H9 (cell line): ENCODE results near the gene NKX1-1. TPM values are rescaled to one million over a fixed set of nuclear protein-coding genes. Genes with fewer than 3 reads are reported as not detected.
A peak's percentile ranks its signal among the peaks of the same experiment; 100 is the strongest.

Experiments used
- DNase-seq: peaks from one replicate; pipeline ENCODE4 v3.0.0-alpha.2; 2017
- H2AFZ ChIP-seq: one replicate; pipeline ENCODE4 v1.6.1; 2013; ENCODE audit warnings: mild to moderate bottlenecking, low read length, control low read depth, moderate library complexity
- H2AK5ac ChIP-seq: 2 replicates; pipeline ENCODE4 v1.6.1; 2013; ENCODE audit warnings: low read length, control low read depth, mixed read lengths; ENCODE audit not compliant: insufficient read length
- H2BK120ac ChIP-seq: one replicate; pipeline ENCODE4 v1.6.1; 2013; ENCODE audit warnings: low read depth, mild to moderate bottlenecking, low read length, control low read depth, inconsistent platforms; ENCODE audit not compliant: poor library complexity, severe bottlenecking
- H2BK12ac ChIP-seq: 2 replicates; pipeline ENCODE4 v1.6.1; 2013; ENCODE audit warnings: low read length, control low read depth, mixed read lengths, low read depth; ENCODE audit not compliant: insufficient read length
- H2BK15ac ChIP-seq: 2 replicates; pipeline ENCODE4 v1.6.1; 2013; ENCODE audit warnings: low read depth, low read length, control low read depth
- H2BK20ac ChIP-seq: one replicate; pipeline ENCODE4 v1.6.1; 2013; ENCODE audit warnings: low read depth, mild to moderate bottlenecking, low read length, control low read depth, inconsistent platforms; ENCODE audit not compliant: poor library complexity, severe bottlenecking
- H2BK5ac ChIP-seq: 2 replicates; pipeline ENCODE4 v1.6.1; 2013; ENCODE audit warnings: low read length, control low read depth, mixed read lengths; ENCODE audit not compliant: insufficient read length
- H3K14ac ChIP-seq: 2 replicates; pipeline ENCODE4 v1.6.1; 2013; ENCODE audit warnings: low read length, control low read depth; ENCODE audit not compliant: insufficient read depth
- H3K18ac ChIP-seq: 2 replicates; pipeline ENCODE4 v1.6.1; 2013; ENCODE audit warnings: low read depth, mild to moderate bottlenecking, mixed read lengths, low read length, control low read depth; ENCODE audit not compliant: insufficient read length
- H3K23ac ChIP-seq: 2 replicates; pipeline ENCODE4 v1.6.1; 2013; ENCODE audit warnings: low read length, control low read depth, mixed read lengths, low read depth; ENCODE audit not compliant: insufficient read length
- H3K23me2 ChIP-seq: 2 replicates; pipeline ENCODE4 v1.6.1; 2013; ENCODE audit warnings: low read depth, mild to moderate bottlenecking, mixed read lengths, low read length, control low read depth; ENCODE audit not compliant: insufficient read length, poor library complexity, severe bottlenecking
- H3K27ac ChIP-seq: 2 replicates; pipeline ENCODE4 v1.5.1; 2013; ENCODE audit warnings: low read length, control low read depth, mixed read lengths, low read depth; ENCODE audit not compliant: insufficient read length
- H3K27me3 ChIP-seq: 2 replicates; pipeline ENCODE4 v1.6.1; 2013; ENCODE audit warnings: low read length, control low read depth, inconsistent platforms; ENCODE audit not compliant: insufficient read depth
- H3K4ac ChIP-seq: 2 replicates; pipeline ENCODE4 v1.6.1; 2013; ENCODE audit warnings: low read depth, mild to moderate bottlenecking, control low read depth, inconsistent platforms, low read length, moderate library complexity
- H3K4me1 ChIP-seq: 2 replicates; pipeline ENCODE4 v1.6.1; 2013; ENCODE audit warnings: low read length, control low read depth, inconsistent platforms; ENCODE audit not compliant: insufficient read depth
- H3K4me2 ChIP-seq: 2 replicates; pipeline ENCODE4 v1.6.1; 2013; ENCODE audit warnings: low read length, control low read depth, mixed read lengths; ENCODE audit not compliant: insufficient read length, insufficient read depth
- H3K56ac ChIP-seq: 2 replicates; pipeline ENCODE4 v1.6.1; 2013; ENCODE audit warnings: low read depth, mild to moderate bottlenecking, mixed read lengths, low read length, control low read depth; ENCODE audit not compliant: insufficient read length
- H3K79me1 ChIP-seq: 2 replicates; pipeline ENCODE4 v1.6.1; 2013; ENCODE audit warnings: low read depth, mild to moderate bottlenecking, moderate library complexity, low read length, control low read depth, inconsistent platforms; ENCODE audit not compliant: insufficient read depth, poor library complexity, severe bottlenecking
- H3K79me2 ChIP-seq: 2 replicates; pipeline ENCODE4 v1.6.1; 2013; ENCODE audit warnings: low read length, control low read depth, inconsistent platforms; ENCODE audit not compliant: insufficient read depth
- H3K9ac ChIP-seq: 2 replicates; pipeline ENCODE4 v1.6.1; 2013; ENCODE audit warnings: low read length, control low read depth, mixed read lengths; ENCODE audit not compliant: insufficient read length; ENCODE audit errors: extremely low read depth
- H3K9me3 ChIP-seq: one replicate; pipeline ENCODE4 v1.6.1; 2013; ENCODE audit warnings: low read depth, low read length, inconsistent platforms; ENCODE audit not compliant: control insufficient read depth
- H3T11ph ChIP-seq: one replicate; pipeline ENCODE4 v1.6.1; 2013; ENCODE audit warnings: mild to moderate bottlenecking, low read length, control low read depth, inconsistent platforms
- H4K20me1 ChIP-seq: one replicate; pipeline ENCODE4 v1.6.1; 2013; ENCODE audit not compliant: control insufficient read depth, insufficient read length, insufficient read depth
- H4K5ac ChIP-seq: 2 replicates; pipeline ENCODE4 v1.6.1; 2013; ENCODE audit warnings: low read depth, mild to moderate bottlenecking, mixed read lengths, low read length, control low read depth; ENCODE audit not compliant: insufficient read length
- H4K8ac ChIP-seq: replicated peaks from 2 replicates; pipeline ENCODE4 v1.6.1; 2013; ENCODE audit warnings: low read length, control low read depth, mixed read lengths, low read depth; ENCODE audit not compliant: insufficient read length
- H4K91ac ChIP-seq: 2 replicates; pipeline ENCODE4 v1.6.1; 2013; ENCODE audit warnings: low read depth, mild to moderate bottlenecking, moderate library complexity, mixed read lengths, low read length, control low read depth; ENCODE audit not compliant: insufficient read length
- H3K27ac Mint-ChIP-seq, 3 experiments: 2 replicates in 2 of 3; 3 replicates in 1 of 3; pipeline ENCODE4 v1.8.0; 2020 to 2021; ENCODE audit warnings: mixed read lengths in 3 of 3, mild to moderate bottlenecking in 1 of 3, moderate library complexity in 1 of 3
- H3K27me3 Mint-ChIP-seq: 2 replicates; pipeline ENCODE4 v1.8.0; 2021; ENCODE audit warnings: low read depth, mild to moderate bottlenecking, moderate library complexity, mixed read lengths
- H3K36me3 Mint-ChIP-seq, 3 experiments: 2 replicates in 2 of 3; 3 replicates in 1 of 3; pipeline ENCODE4 v1.8.0; 2020 to 2021; ENCODE audit warnings: low read depth in 3 of 3, mixed read lengths in 3 of 3; ENCODE audit not compliant: insufficient read depth in 1 of 3
- H3K4me1 Mint-ChIP-seq, 2 experiments: 2 replicates each; pipeline ENCODE4 v1.8.0; 2020; ENCODE audit warnings: mixed read lengths in 2 of 2
- H3K4me3 Mint-ChIP-seq, 2 experiments: 2 replicates in 1 of 2; 3 replicates in 1 of 2; pipeline ENCODE4 v1.8.0; 2020 to 2021; ENCODE audit warnings: mild to moderate bottlenecking in 2 of 2, mixed read lengths in 2 of 2, moderate library complexity in 1 of 2
- H3K9me3 Mint-ChIP-seq, 2 experiments: 2 replicates in 1 of 2; 3 replicates in 1 of 2; pipeline ENCODE4 v1.8.0; 2020; ENCODE audit warnings: mild to moderate bottlenecking in 2 of 2, mixed read lengths in 2 of 2, moderate library complexity in 1 of 2
- WGBS: extraction: QIAGEN DNeasy Blood & Tissue Kit; methylation state at CpG from one replicate; pipeline ENCODE4 v1.1.7; 2013; ENCODE audit warnings: missing lambda C conversion rate, low lambda C conversion rate, mixed read lengths; ENCODE audit not compliant: insufficient read length; ENCODE audit errors: extremely low coverage; 5-methylcytosine and 5-hydroxymethylcytosine counted together
- total RNA-seq: library from RNA; stranded (reverse); gene quantifications from 2 replicates; pipeline ENCODE4 v1.2.1, GENCODE V29; 2021
- TF ChIP-seq, protein P1 (sequence below): fragments of 200-600 bp; sonication (generic); conservative IDR thresholded peaks from 3 replicates; pipeline ENCODE4 v1.8.0; 2021; ENCODE audit warnings: antibody characterized with exemption, mild to moderate bottlenecking

The NKX1-1 gene
- total RNA-seq, 1 experiment from 2014 or later: not detected

GRCh38 chr4:1369479-1370079 lies 36.7 kb downstream of the NKX1-1 start:
- H3K9me3 ChIP-seq: no peaks in the 10 kb centered on the region
- no peaks in the 10 kb centered on the region for H4K20me1 ChIP-seq
- no peaks in the 10 kb centered on the region for H3K79me2 ChIP-seq
- H3K27me3 ChIP-seq: no peaks in the 10 kb centered on the region
- no peak overlapping the region for H2AFZ ChIP-seq
- peaks cover 4 to 5% of the 10 kb centered on the region in 2 experiments; a peak in 1 of 4 replicates for H3K4me1 Mint-ChIP-seq
- no peak overlapping the region for H3K14ac ChIP-seq
- no peak overlapping the region for H3K56ac ChIP-seq
- TF ChIP-seq, protein P1, sequence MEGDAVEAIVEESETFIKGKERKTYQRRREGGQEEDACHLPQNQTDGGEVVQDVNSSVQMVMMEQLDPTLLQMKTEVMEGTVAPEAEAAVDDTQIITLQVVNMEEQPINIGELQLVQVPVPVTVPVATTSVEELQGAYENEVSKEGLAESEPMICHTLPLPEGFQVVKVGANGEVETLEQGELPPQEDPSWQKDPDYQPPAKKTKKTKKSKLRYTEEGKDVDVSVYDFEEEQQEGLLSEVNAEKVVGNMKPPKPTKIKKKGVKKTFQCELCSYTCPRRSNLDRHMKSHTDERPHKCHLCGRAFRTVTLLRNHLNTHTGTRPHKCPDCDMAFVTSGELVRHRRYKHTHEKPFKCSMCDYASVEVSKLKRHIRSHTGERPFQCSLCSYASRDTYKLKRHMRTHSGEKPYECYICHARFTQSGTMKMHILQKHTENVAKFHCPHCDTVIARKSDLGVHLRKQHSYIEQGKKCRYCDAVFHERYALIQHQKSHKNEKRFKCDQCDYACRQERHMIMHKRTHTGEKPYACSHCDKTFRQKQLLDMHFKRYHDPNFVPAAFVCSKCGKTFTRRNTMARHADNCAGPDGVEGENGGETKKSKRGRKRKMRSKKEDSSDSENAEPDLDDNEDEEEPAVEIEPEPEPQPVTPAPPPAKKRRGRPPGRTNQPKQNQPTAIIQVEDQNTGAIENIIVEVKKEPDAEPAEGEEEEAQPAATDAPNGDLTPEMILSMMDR: no peak
- no peak overlapping the region for H4K8ac ChIP-seq
- H3K23me2 ChIP-seq: no peaks in the 10 kb centered on the region
- no peak overlapping the region for H2AK5ac ChIP-seq
- H3K36me3 Mint-ChIP-seq: peaks cover 2 to 13% (median 10%) of the 10 kb centered on the region in 3 experiments; a peak in 6 of 7 replicates
- WGBS: no CpG with 5 or more reads among the region's 22 CpGs
- no peak overlapping the region for H3K18ac ChIP-seq
- no peak overlapping the region for H4K91ac ChIP-seq
- H2BK12ac ChIP-seq: no peak overlapping the region
- no peak overlapping the region for H3T11ph ChIP-seq
- H3K27ac Mint-ChIP-seq: peak overlapping the region; percentile 33 to 69 (median 44); a peak in 4 of 7 replicates
- no peak overlapping the region for H2BK5ac ChIP-seq
- H2BK20ac ChIP-seq: no peak overlapping the region
- no peak overlapping the region for H3K9ac ChIP-seq
- H3K79me1 ChIP-seq: no peaks in the 10 kb centered on the region
- no peak overlapping the region for H3K27ac ChIP-seq
- H3K4me3 Mint-ChIP-seq: no peak overlapping the region
- H3K4me2 ChIP-seq: no peak overlapping the region
- H4K5ac ChIP-seq: no peak overlapping the region
- H3K4ac ChIP-seq: no peak overlapping the region
- H3K27me3 Mint-ChIP-seq: no peaks in the 10 kb centered on the region
- no peak overlapping the region for H3K23ac ChIP-seq
- H3K4me1 ChIP-seq: no peaks in the 10 kb centered on the region
- no peak overlapping the region for H2BK15ac ChIP-seq
- H3K9me3 Mint-ChIP-seq: no peaks in the 10 kb centered on the region
- no peak overlapping the region for H2BK120ac ChIP-seq
- no peak for DNase-seq
